K562 (cell line): ENCODE results near the gene LMNTD2. TPM values are rescaled to one million over a fixed set of nuclear protein-coding genes. Genes with fewer than 3 reads are reported as not detected.

Experiments used
- ATAC-seq: fragments of 200-7000 bp; cut with Tn5 transposase; 3 replicates; pipeline ENCODE4 v1.9.1; 2020; ENCODE audit warnings: moderate library complexity
- BruUV-seq: library from RNA; stranded (reverse); fragments of 400-500 nt; replicated peaks from 2 replicates; lab custom pipeline; 2021; lab: Mats Ljungman, UMichigan
- CTCF ChIA-PET: fragments of 300-600 bp; formaldehyde crosslinking; extraction: SDS; loops from one replicate; lab custom pipeline; 2021; ENCODE audit warnings: low intra/inter-chr PET ratio; lab: Yijun Ruan, JAX
- POLR2A ChIA-PET: fragments of 300-600, 350-650 bp; sonication (Branson Sonifier 250); formaldehyde crosslinking; extraction: SDS; loops from one replicate; lab custom pipeline; 2021; ENCODE audit warnings: antibody characterized with exemption, inconsistent platforms; lab: Yijun Ruan, JAX
- DNase-seq, 4 experiments: peaks; one replicate each; pipeline versions ENCODE4 v3.0.0 to v3.0.0-alpha.2; 2011 to 2018; ENCODE audit warnings: low spot score in 3 of 4, mixed read lengths in 3 of 4; ENCODE audit errors: extremely low read depth in 1 of 4
- FAIRE-seq: peaks from 2 replicates; lab custom pipeline; 2011; peaks lifted over from hg19 to GRCh38; lab: Jason Lieb, UNC
- H2AFZ ChIP-seq: 2 replicates; pipeline ENCODE4 v1.6.0; 2011; ENCODE audit warnings: low read depth, low read length, control low read depth, inconsistent platforms
- H3K27ac ChIP-seq: fragments of 200-600 bp; 3 replicates; pipeline ENCODE4 v1.8.0; 2011; ENCODE audit warnings: low read depth, mild to moderate bottlenecking, control low read depth, inconsistent platforms, low read length, moderate library complexity, mixed read lengths; ENCODE audit errors: extremely low read depth
- H3K27me3 ChIP-seq, 2 experiments: fragments of 300-600 bp in 1 of 2; 2 replicates in 1 of 2; 3 replicates in 1 of 2; pipeline versions ENCODE4 v1.6.0 to v1.8.0; 2011; ENCODE audit warnings: inconsistent platforms in 2 of 2, low read length in 2 of 2, mild to moderate bottlenecking in 1 of 2, mixed read lengths in 1 of 2, moderate library complexity in 1 of 2; ENCODE audit not compliant: control insufficient read depth in 2 of 2, insufficient read depth in 2 of 2
- H3K36me3 ChIP-seq: fragments of 300-600 bp; 3 replicates; pipeline ENCODE4 v1.8.0; 2011; ENCODE audit warnings: mild to moderate bottlenecking, low read length, inconsistent platforms; ENCODE audit not compliant: control insufficient read depth, insufficient read depth
- H3K4me1 ChIP-seq, 2 experiments: fragments of 200-600 bp in 1 of 2; replicated peaks in 1 of 2; 2 replicates in 1 of 2; 3 replicates in 1 of 2; pipeline versions ENCODE4 v1.5.1 to v1.8.0; 2011; ENCODE audit warnings: inconsistent platforms in 2 of 2, low read length in 2 of 2, mild to moderate bottlenecking in 1 of 2, mixed read lengths in 1 of 2, moderate library complexity in 1 of 2; ENCODE audit not compliant: control insufficient read depth in 2 of 2, insufficient read depth in 2 of 2
- H3K4me2 ChIP-seq: 2 replicates; pipeline ENCODE4 v1.6.1; 2011; ENCODE audit warnings: low read length, control low read depth, inconsistent platforms, mixed read lengths; ENCODE audit not compliant: insufficient read depth
- H3K4me3 ChIP-seq: fragments of 200-600 bp; sonication (generic), shearing (Covaris generic); 2 replicates; pipeline ENCODE4 v1.5.1; 2016; ENCODE audit warnings: control low read depth, inconsistent platforms
- H3K79me2 ChIP-seq: fragments of 200-600 bp; 3 replicates; pipeline ENCODE4 v1.8.0; 2011; ENCODE audit warnings: low read length, inconsistent platforms; ENCODE audit not compliant: control insufficient read depth, insufficient read depth
- H3K9ac ChIP-seq, 2 experiments: 2 replicates each; pipeline versions ENCODE4 v1.6.0 to v1.6.1; 2011; ENCODE audit warnings: low read depth in 2 of 2, low read length in 2 of 2, control low read depth in 1 of 2, inconsistent platforms in 1 of 2, mild to moderate bottlenecking in 1 of 2, mixed read lengths in 1 of 2; ENCODE audit not compliant: insufficient read depth in 1 of 2
- H3K9me1 ChIP-seq: one replicate; pipeline ENCODE4 v1.6.0; 2011; ENCODE audit warnings: inconsistent platforms, mild to moderate bottlenecking, low read length, moderate library complexity; ENCODE audit not compliant: control insufficient read depth, insufficient read depth
- H3K9me3 ChIP-seq: replicated peaks from 2 replicates; pipeline ENCODE4 v1.5.1; 2011; ENCODE audit warnings: low read depth, low read length, inconsistent platforms; ENCODE audit not compliant: control insufficient read depth, insufficient read depth
- H4K20me1 ChIP-seq: replicated peaks from 2 replicates; pipeline ENCODE4 v1.6.1; 2011; ENCODE audit warnings: low read length, inconsistent platforms, mixed read lengths; ENCODE audit not compliant: control insufficient read depth, insufficient read depth
- CBFA2T3 ChIP-seq: fragments of 450-650 bp; IDR thresholded peaks from 2 replicates; pipeline ENCODE4 v1.6.1; 2017
- CBX1 ChIP-seq: sonication (generic); IDR thresholded peaks from 2 replicates; pipeline ENCODE4 v1.6.1; 2016; ENCODE audit warnings: antibody characterized with exemption, low read depth, mild to moderate bottlenecking
- CBX3 ChIP-seq, 2 experiments: IDR thresholded peaks; 1 replicate in 1 of 2; 2 replicates in 1 of 2; pipeline ENCODE4 v1.6.1; 2012; ENCODE audit warnings: inconsistent platforms in 2 of 2, low read length in 2 of 2, borderline replicate concordance in 1 of 2, control low read depth in 1 of 2
- HOXB6 ChIP-seq: fragments of 250-450 bp; sonication (Bioruptor Pico); IDR thresholded peaks from 2 replicates; pipeline ENCODE4 v1.5.1; 2022; ENCODE audit warnings: mild to moderate bottlenecking, borderline replicate concordance
- LEF1 ChIP-seq: fragments of 450-650 bp; IDR thresholded peaks from 2 replicates; pipeline ENCODE4 v1.6.1; 2016; ENCODE audit warnings: mild to moderate bottlenecking
- MED1 ChIP-seq: sonication (generic); formaldehyde crosslinking; IDR thresholded peaks from 2 replicates; pipeline ENCODE4 v1.8.1; 2023; ENCODE audit warnings: missing genetic modification reagents, borderline replicate concordance
- MYNN ChIP-seq, 2 experiments: sonication (generic); formaldehyde crosslinking in 1 of 2; IDR thresholded peaks; 2 replicates each; pipeline versions ENCODE4 v1.5.0 to v1.6.1; 2016 to 2020; ENCODE audit warnings: antibody characterized with exemption in 1 of 2, missing genetic modification reagents in 1 of 2
- NFE2 ChIP-seq: IDR thresholded peaks from 2 replicates; pipeline ENCODE4 v1.6.1; 2014; ENCODE audit warnings: antibody characterized with exemption, low read depth
- RBM14 ChIP-seq: fragments of 200-400 bp; formaldehyde crosslinking; IDR thresholded peaks from 2 replicates; pipeline ENCODE4 v1.6.1; 2018; ENCODE audit warnings: low read depth, mild to moderate bottlenecking, low read length, moderate library complexity, borderline replicate concordance; ENCODE audit not compliant: insufficient read depth
- RBM15 ChIP-seq: fragments of 200-400 bp; formaldehyde crosslinking; IDR thresholded peaks from 2 replicates; pipeline ENCODE4 v1.6.1; 2018; ENCODE audit warnings: mild to moderate bottlenecking, low read length, moderate library complexity; ENCODE audit not compliant: insufficient read depth
- TAF1 ChIP-seq: IDR thresholded peaks from 2 replicates; pipeline ENCODE4 v1.6.1; 2011; ENCODE audit warnings: mild to moderate bottlenecking, low read length, moderate library complexity; ENCODE audit not compliant: insufficient read depth, control insufficient read depth, severe bottlenecking; ENCODE audit errors: extremely low read depth
- TRIM24 ChIP-seq, 2 experiments: fragments of 450-650 bp; IDR thresholded peaks; 2 replicates each; pipeline ENCODE4 v1.6.1; 2016
- TRIM28 ChIP-seq: fragments of 450-650 bp; IDR thresholded peaks from 2 replicates; pipeline ENCODE4 v1.6.1; 2017
- USF1 ChIP-seq: sonication (generic); formaldehyde crosslinking; IDR thresholded peaks from 2 replicates; pipeline ENCODE4 v1.9.0; 2022; ENCODE audit warnings: mild to moderate bottlenecking, missing genetic modification reagents
- XRCC4 ChIP-seq: IDR thresholded peaks from one replicate; pipeline ENCODE4 v1.6.1; 2011; ENCODE audit not compliant: insufficient read depth, insufficient read length; ENCODE audit errors: extremely low read depth
- ZC3H4 ChIP-seq: sonication (generic); formaldehyde crosslinking; IDR thresholded peaks from 2 replicates; pipeline ENCODE4 v1.9.0; 2021; ENCODE audit warnings: missing genetic modification reagents, borderline replicate concordance
- ZC3H8 ChIP-seq: fragments of 450-650 bp; IDR thresholded peaks from 2 replicates; pipeline ENCODE4 v1.6.1; 2017
- ZNF212 ChIP-seq: fragments of 450-650 bp; formaldehyde crosslinking; IDR thresholded peaks from 2 replicates; pipeline ENCODE4 v1.4.0; 2020; ENCODE audit warnings: mild to moderate bottlenecking
- ZNF280A ChIP-seq: fragments of 450-650 bp; IDR thresholded peaks from 2 replicates; pipeline ENCODE4 v1.6.1; 2018; ENCODE audit warnings: mild to moderate bottlenecking, low read depth; ENCODE audit not compliant: partially characterized antibody
- ZNF316 ChIP-seq: fragments of 450-650 bp; IDR thresholded peaks from 2 replicates; pipeline ENCODE4 v1.6.1; 2016
- ZNF324 ChIP-seq: fragments of 250-450 bp; sonication (Bioruptor Pico); IDR thresholded peaks from 2 replicates; pipeline ENCODE4 v1.4.0; 2020; ENCODE audit warnings: mild to moderate bottlenecking
- ZNF436 ChIP-seq: fragments of 250-450, 450-650 bp; sonication (Bioruptor Pico); formaldehyde crosslinking; IDR thresholded peaks from 2 replicates; pipeline ENCODE4 v1.7.0; 2020; ENCODE audit warnings: mild to moderate bottlenecking
- ZZZ3 ChIP-seq: fragments of 450-650 bp; IDR thresholded peaks from 2 replicates; pipeline ENCODE4 v1.6.1; 2016; ENCODE audit warnings: antibody characterized with exemption, mild to moderate bottlenecking, moderate library complexity
- WGBS: fragments of 100-300 bp; shearing (Covaris generic); methylation state at CpG from one replicate; pipeline ENCODE4 v1.1.6; 2016; ENCODE audit warnings: low coverage, mixed read lengths; ENCODE audit not compliant: insufficient coverage; ENCODE audit errors: missing lambda C conversion rate; 5-methylcytosine and 5-hydroxymethylcytosine counted together
- in situ Hi-C: fragments of 300-500 bp; cut with MboI; formaldehyde crosslinking; loops from 4 replicates; pipeline ENCODE4 v1.15.0; 2018; ENCODE audit warnings: inconsistent platforms, mixed read lengths
- intact Hi-C: fragments of 100-400 bp; cut with micrococcal nuclease; formaldehyde crosslinking; loops from 2 replicates; pipeline ENCODE4 v1.14.2; 2022
- polyA plus RNA-seq, 8 experiments: library from polyadenylated mRNA; depleted of rRNA in 4 of 8; stranded (reverse) in 5 of 8; unstranded in 3 of 8; fragments of >200 nt; fragmentation: Nextera tagmentation in 2 of 8; fragmentation: Illumina TruSeq in 1 of 8; extraction: Ambion mirVana in 2 of 8; extraction: Trizol in 1 of 8; gene quantifications; 2 replicates each; pipeline versions ENCODE4 v1.2.1 to v1.2.3, GENCODE V29; 2011 to 2014; ENCODE audit warnings: inconsistent platforms in 1 of 8, missing spikeins in 1 of 8
- total RNA-seq, 7 experiments: library from RNA; depleted of rRNA in 6 of 7; stranded (reverse); fragments of >200 nt in 6 of 7; fragmentation: Illumina TruSeq in 2 of 7; extraction: Trizol in 2 of 7; gene quantifications; 2 replicates each; pipeline versions ENCODE4 v1.2.1 to v1.2.3, GENCODE V29; 2011 to 2021; ENCODE audit warnings: low replicate concordance in 1 of 7

LMNTD2 gene
- total and polyA plus RNA-seq, 9 of the 15 experiments (the other 6 are each of a cell fraction or from before 2014, with no cell fraction given), result 0.48 to 4.2 (median 1.5) TPM; not detected in 3

- Histone ChIP-seq H3K36me3 (peaks cover 23% of the 10 kb centered on the region; the same call in 2 of the 3 replicates), H2AFZ (no peak overlapping the region), H3K4me2 (no peak overlapping the region), H3K9me1 (no peaks in the 10 kb centered on the region), H3K79me2 (no peaks in the 10 kb centered on the region), H3K9ac (no peak overlapping the region), H3K4me3 (no peak overlapping the region), H4K20me1 (no peaks in the 10 kb centered on the region), H3K9me3 (peaks cover 6% of the 10 kb centered on the region), H3K4me1 (peaks cover 0 to 17% of the 10 kb centered on the region in 2 experiments; a peak in 3 of 5 replicates), H3K27me3 (no peaks in the 10 kb centered on the region), H3K27ac (no peak overlapping the region)
- BruUV-seq, result no TSS peak
- CTCF ChIA-PET, result no interaction called here
- in situ Hi-C loops, result loop anchor here (5.0 kb wide), 1 partner anchor 319 kb away; a partner anchor contains a TSS
- no peak for DNase-seq
- POLR2A ChIA-PET, result no interaction called here
- no peak for FAIRE-seq
- WGBS, result 89% methylated on average over 4 of the region's 4 CpGs
- intact Hi-C loops, result loop anchor here (5.0 kb wide), 1 partner anchor 74 kb away; the partner anchor contains the start of gene ANO9
- no peak for ATAC-seq
- no peak for TF ChIP-seq HOXB6
- TF ChIP-seq CBX1, result 0 out of 2 replicates have a peak, but pooled peaks have one; percentile 51
- no peak for TF ChIP-seq USF1 (CRISPR knock-in tag)
- no peak for TF ChIP-seq ZNF436 (CRISPR knock-in tag)
- TF ChIP-seq ZNF280A, result peak; percentile 11
- no peak for TF ChIP-seq LEF1
- 0 out of 2 replicates have a peak, but pooled peaks have one; percentile 18 for TF ChIP-seq ZNF316
- peak; percentile 98 for TF ChIP-seq ZNF324 (CRISPR knock-in tag)
- no peak for TF ChIP-seq TAF1
- peak; percentile 61 for TF ChIP-seq NFE2
- no peak for TF ChIP-seq ZC3H4 (CRISPR knock-in tag)
- TF ChIP-seq ZNF212, result no peak
- TF ChIP-seq CBFA2T3, result no peak
- no peak for TF ChIP-seq RBM15
- TF ChIP-seq ZC3H8, result no peak
- TF ChIP-seq MYNN (IDR thresholded peaks at IDR 0.05), result no peak
- TF ChIP-seq MYNN (CRISPR knock-in tag; IDR thresholded peaks at IDR 0.05), result no peak
- no peak for TF ChIP-seq XRCC4
- no peak for TF ChIP-seq ZZZ3
- TF ChIP-seq RBM14, result no peak
- no peak for TF ChIP-seq MED1 (CRISPR knock-in tag)
- TF ChIP-seq TRIM24 (IDR thresholded peaks at IDR 0.05), result peak; percentile 72 to 74
- peak in 1 of 2 experiments; percentile 88; a peak in 2 of 3 replicates for TF ChIP-seq CBX3 (IDR thresholded peaks at IDR 0.05; ENCODE audit: borderline replicate concordance in 1 of 2, low read length in 2 of 2)
- TF ChIP-seq TRIM28, result peak; percentile 38; the same call in 1 of the 2 replicates
Measured at GRCh38 chr11:516400-516799, 44.1 kb downstream of the LMNTD2 start.
